GM18499 (cell line): ENCODE data around the gene PRAC1.

Experiments used
- ATAC-seq: cut with Tn5 transposase; IDR thresholded peaks from one replicate; pipeline ENCODE4 v1.9.1; 2021; ENCODE audit warnings: moderate number of reproducible peaks; ENCODE audit not compliant: insufficient read depth, unreplicated experiment

The PRAC1 gene

DNA sequence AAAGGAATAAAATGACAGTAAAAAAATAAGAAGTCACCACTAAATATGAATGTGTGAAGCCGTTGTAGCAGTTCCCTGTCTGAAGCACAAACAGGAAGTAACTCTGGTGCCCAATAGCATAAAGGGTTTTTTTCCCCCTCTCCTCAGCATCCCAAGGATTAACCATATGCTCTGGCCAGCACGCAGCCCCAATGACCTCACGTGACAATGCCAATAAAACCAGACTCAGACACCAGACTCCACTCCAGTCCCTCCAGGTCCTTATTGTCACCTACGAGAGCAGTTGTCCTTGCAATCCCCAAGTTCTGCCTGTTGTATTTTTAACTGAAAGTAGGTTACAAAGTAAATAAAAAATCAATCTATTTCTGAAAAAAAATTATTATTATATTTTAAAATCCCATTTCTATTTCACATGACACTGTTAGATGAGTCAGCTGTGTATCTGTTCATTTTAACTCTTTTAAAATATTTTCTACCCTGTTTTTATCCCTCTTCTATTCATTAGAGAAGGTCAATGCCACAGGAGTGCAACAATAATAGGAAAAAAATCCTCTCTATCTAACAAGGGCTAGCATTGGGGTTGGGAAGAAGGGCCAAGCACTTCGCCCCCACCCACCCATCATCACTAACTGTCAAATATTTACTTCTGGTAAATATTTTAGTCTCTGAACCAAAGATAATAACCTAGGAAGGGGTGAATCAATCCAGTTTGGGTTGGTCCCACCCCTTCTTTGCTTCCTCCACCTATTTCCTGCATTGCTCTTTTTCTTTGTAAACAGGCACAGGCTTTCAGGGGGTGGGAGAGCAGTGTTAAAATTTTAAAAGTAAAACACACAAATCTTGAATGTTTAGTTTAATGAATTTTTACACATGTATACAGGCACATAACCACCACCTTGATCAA, 6.6 kb downstream of the PRAC1 start:
- ATAC-seq = no peak

DNA sequence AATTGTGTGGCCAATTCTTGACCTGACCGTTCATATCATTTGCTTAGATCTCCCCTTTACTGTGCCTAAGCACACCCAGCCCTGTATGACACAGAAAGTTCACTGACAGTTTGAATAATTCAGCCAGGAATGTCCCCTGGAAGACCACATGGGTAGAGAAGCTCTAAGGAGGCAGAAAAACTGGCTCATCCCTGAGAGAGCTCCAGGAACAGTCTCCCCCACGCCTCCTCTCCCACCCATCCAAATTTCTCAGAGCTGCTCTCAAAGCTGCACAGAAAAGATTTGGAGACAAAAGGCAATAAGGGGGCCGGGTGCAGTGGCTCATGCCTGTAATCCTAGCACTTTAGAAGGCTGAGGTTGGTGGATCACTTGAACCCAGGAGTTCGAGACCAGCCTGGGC, 11.2 kb downstream of the PRAC1 start:
- no peak for ATAC-seq

DNA sequence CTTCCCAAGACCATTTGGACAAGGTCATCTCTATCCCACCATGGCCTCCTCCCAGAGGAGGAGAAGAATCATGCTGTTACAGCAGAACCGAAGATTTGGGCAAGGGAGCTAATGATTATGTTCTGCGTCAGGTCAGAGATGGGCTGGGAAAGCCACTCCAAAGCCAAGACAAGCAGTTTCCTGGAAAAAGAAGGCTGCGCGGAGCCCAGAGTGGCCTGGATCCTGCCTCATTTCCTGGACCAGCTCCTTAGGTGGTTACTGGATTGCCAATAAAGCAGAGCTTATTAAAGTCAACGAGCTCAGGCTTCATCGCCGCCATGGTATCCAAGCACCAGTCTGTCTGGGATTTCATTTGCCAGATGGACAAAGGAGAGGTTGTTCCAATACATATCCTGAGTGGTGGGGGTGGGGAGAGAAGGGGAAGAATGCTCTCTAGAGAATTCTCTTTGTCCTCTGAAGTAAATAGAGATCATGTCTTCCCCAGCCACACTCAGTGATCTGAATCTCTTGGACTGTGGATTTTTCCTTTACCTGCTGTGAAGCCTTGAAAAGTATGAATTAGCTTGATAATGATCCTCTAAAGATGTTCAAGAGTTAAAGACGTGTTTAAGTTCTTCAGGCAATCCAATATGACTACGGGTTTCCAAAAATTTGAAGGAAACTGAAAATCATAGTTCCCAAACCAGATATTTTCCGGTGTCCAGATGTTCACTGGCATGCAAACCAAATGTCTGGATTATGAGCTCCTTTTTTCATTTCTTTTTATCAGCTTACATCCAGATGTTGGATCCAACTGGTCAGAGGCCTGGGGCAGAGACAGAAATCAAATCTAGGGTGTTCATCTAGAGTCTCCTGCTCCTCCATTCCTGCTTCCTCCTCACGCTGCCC, 17.7 kb downstream of the PRAC1 start:
- ATAC-seq = no peak

DNA sequence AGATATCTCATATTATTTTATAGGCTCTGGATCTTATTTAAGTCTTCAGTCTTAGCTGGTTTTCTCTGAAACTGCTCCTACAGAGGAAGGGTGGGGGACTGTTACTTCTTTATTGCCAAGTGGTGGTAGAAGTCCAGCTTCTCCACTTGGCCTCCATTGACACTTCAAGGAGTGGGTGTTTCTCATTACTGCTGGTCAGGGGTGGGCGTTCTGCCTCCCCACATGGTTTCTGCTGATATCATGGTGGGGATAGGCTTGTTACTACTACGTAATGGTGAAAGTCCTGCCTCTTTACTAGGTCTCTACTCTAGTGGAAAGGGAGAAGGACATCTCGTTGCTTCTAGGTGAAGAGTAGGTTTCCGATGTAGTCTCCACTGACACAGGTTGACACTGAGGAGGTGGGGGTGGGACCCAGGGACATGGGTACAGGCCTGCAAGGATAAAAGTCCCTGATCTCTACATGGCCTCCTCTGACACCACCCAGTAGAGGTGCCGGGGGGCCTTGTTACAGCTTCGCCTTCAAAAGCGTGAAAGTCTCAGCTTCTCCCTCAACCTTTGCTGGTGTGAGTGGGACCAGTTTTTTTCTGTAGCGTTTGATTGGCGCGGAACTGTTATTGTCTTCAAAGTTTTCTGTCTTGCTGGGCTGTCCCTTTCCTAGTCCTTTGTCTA, 20.3 kb downstream of the PRAC1 start:
- no peak for ATAC-seq

DNA sequence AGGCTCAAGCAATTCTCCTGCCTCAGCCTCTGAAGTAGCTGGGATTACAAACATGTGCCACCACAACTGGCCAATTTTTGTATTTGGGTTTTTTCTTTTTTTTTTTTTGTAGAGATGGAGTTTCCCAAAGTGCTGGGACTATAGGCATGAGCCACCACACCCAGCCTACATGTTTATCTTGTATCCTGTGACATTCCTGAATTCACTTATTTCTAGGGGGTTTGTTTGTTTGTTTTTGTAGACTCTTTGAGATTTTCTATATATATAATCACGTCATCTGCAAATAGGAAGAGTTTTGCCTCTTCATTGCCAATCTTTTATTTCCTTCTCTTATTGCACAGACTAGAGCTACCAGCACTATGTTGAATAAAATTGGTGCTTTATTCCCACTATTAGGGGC, 29.1 kb downstream of the PRAC1 start:
- ATAC-seq = no peak

DNA sequence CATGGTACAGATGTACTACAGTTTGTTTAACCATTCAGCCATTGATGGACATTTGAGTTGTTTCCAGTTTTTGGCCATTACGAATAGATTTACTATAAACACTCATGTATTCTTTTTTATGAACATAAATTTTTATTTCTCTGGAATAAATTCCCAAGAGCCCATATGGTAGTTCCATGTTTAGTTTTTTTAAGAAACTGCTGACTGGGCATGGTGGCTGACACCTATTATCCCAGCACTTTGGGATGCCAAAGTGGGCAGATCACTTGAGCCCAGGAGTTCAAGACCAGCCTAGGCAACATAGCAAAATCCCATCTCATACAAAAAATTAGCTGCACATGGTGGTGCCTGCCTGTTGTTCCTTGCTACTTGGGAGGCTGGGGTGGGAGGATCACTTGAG, 30.3 kb downstream of the PRAC1 start:
- ATAC-seq = no peak

DNA sequence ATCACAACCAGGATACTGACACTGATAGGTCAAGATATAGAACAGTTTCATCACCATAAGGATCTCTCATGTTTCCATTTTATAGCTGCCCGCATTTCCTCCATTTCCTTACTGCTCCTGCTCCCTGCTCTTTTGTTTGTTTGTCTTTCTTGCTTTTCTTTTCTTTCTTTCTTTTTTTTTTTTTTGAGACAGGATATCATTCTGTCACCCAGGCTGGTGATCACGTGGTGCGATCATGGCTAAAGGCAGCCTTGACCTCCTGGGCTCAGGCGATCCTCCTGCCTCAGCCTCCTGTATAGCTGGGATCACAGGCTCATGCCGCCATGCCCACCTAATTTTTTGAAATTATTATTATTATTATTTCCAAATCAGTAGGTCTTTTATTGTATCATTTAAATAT, 31.7 kb downstream of the PRAC1 start:
- no peak for ATAC-seq

DNA sequence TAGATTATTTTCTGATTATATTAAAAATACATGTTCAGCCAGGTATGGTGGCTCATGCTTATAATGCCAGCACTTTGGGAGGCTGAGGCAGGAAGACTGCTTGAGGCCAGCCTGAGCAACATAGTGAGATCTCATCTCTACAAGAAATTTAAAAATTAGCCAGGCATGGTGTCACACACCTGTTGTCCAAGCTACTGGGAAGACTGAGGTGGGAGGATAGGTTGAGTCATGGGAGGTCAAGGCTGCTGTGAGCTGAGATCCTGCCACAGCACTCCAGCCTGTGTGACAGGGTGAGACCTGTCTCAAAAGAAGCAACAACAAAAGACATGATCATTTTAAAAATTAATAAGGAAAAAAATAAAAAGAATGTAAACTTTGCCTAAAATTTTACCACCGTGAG, 40.7 kb downstream of the PRAC1 start:
- ATAC-seq = no peak

DNA sequence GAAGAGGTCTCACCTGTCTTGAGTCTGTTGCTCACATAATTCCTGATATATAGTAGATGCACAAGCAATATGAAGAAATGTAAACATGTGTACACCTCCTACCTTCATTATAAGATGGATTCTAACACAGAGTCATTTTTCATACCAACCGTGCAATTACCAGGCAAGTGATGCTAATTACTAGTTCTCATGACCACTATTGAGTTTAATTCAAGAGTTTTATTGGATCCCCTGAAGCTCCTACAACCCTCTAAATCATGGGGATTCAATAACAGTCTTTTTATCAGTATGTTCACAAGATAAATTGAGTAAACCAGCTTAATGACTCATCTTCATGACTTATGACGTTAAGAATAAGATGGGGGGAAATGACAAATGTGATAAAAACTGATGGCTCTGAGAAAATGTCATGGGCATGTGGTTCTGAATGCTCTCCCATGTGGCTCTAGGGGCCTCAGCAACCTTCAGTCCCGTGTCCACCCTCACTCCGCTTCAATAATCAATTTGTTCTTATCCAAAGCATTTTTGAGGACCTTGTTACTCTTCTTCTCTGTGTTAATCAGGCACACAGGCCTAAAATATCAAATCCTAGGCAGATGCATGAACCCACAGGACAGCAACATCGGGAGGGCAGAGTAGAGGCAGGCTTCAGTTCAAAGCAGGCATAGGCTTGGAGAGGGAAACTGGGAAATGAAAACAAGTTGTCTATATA, 42.8 kb downstream of the PRAC1 start:
- no peak for ATAC-seq

DNA sequence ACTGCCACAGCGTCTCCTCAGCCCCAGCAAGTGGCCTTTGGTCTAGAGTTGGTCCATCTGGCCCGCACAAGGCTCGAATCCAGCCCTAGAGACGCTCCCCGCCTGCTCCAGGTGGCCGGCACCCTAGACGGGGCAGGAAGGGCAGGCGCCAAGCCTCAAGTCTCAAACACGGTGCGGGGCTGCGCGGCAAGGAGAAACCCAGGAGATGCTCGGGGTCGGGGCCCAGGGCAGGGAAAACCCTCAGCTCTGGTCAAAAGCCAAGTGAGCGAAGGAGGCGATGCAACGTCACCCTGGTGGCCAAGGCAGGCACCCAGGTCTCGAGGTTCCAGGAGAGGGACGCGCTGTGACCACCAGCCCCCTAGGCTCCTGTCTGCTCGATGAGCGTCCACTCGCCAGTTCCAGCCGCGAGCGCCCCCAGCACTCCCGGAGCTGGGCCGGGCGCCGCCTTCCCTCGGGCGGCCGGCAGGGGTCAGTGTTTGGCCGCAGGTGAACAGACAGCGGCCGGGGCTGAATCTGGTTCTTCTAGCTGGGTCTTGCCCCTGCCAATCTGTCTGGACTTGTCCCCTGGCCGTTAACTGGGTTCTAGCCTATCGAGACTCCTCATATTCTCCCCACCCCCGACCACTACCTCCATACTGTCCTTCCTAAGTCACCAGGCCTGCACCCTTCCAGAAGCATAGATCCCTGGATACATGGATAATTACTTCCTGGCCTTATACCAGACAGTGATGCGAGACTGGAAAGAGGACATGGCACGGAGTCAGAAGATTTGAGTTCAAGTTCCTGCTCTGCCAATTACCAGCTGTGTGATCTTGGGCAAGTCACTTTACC, 44.0 kb downstream of the PRAC1 start:
- no peak for ATAC-seq

DNA sequence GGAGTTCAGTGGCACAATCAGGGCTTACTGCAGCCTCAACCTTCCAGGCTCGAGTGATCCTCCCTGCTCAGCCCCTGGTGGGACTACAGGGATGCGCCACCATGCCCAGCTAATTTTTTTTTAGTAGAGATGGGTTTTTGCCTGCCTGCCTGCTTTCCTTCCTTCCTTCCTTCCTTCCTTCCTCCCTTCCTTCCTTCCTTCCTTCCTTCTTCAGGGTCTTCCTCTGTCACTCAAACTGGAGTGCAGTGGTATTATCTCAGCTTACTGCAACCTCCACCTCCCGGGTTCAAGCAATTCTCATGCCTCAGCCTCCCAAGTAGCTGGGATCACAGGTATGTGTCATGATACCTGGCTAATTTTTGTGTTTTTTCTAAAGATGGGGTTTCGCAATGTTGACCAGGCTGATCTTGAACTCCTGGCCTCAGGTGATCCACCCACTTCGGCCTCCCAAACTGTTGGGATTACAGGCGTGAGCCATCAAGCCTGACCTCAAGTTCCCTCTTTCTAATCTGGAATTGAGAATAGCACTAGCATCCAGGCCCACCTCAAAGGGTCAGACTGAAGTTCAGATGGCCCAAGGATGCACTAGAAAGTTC, 45.3 kb downstream of the PRAC1 start:
- no peak for ATAC-seq

DNA sequence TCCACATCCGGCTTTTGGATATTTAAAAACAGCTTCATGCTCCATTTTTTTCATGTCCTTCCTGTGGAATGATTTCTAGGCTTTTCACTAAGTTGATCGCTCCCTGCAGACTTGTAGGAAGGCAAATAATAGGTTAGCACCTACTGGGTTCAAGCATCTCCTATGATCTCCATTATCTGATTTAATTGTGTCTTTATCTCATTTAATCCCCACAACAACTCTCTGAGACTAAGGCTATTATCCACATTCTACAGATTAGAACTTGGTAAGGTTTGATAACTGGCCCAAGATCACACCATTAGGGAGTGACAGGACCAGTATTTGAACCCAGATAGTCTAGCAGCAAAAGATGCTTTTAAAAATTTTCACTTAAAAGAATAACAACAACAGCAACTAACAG, 50.0 kb downstream of the PRAC1 start:
- no peak for ATAC-seq
